Measurements from ENCODE around the gene TMEM151A. TPM values are rescaled to one million over a fixed set of nuclear protein-coding genes. Genes with fewer than 3 reads are reported as not detected.
"Not testable (repeated sequence)": the region's sequence is repeated elsewhere in the genome, so short reads cannot be mapped to it uniquely, and the experiment has no call there.

The TMEM151A gene
- total RNA-seq, 2 donors from 2014 or later = not detected

- not testable (repeated sequence) for H3K9me3 Mint-ChIP-seq; H3K36me3 Mint-ChIP-seq; ATAC-seq; DNase-seq (ENCODE audit: low spot score in 2 of 2); H3K27ac Mint-ChIP-seq
Measured at GRCh38 chr11:66310803-66311440, 19.2 kb downstream of the TMEM151A start.

DNA sequence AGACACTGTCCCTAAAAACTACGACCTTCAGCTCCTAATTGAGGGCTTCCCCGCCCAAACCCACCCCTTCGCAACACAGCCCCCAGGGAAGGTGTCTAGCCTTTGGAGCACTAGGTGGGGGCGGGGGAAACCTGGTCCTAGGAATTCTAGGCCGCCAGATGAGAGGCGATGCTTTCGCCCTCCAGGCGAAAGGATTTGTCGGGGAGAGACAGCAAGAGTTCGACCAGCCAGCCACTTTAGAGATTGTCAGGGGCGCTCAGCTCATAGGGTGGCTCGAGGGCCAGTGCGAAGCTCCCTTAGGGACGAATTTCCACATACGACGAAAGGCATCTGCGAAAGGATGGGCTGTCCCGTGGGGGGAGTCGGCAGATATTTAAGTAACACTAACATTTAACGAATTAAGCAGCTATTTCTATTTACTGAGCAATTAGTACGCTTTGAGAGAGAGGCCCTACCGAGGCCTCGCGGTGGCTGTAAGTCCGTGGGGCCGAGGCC, 19.8 kb downstream of the TMEM151A start:
- ATAC-seq (no peak), DNase-seq (ENCODE audit: low spot score in 2 of 2) (no peak)
- H3K36me3 Mint-ChIP-seq = no peaks in the 10 kb centered on the region

DNA sequence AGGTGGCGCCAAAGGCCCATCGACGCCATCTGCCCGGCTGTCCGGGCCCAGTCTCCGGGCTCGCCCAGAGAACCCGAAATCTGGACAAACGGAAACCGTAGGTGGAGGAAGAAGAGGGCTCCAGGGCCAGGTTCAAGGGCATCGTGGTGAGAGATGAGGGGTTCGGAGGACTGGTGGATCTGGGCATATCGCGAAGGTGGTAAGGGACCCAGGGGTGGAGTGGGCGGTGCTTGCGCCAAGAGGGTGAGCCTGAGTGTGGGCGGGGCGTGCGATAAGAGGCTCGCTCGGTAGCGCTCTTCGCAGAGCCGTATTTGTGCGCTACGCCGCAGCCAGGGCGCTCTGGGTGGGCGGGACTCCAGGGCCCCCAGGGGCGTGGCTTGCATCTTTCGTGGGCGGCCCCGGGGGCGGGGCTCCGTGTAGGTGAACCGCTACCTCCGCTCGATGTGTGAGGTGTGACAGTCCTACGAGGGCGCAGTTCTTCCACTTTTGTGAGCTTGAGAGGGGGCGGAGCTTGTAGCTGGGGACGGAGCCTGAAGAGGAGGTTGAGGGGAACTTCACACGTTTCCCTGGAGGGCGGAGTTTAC, 20.4 kb downstream of the TMEM151A start:
- peak overlapping the region; percentile 77 to 96 for H3K27ac Mint-ChIP-seq
- H3K36me3 Mint-ChIP-seq = no peaks in the 10 kb centered on the region
- H3K9me3 Mint-ChIP-seq = no peaks in the 10 kb centered on the region
- DNase-seq (ENCODE audit: low spot score in 2 of 2) (peak; percentile 93 to 99), ATAC-seq (peak; percentile 78 to 82)

More for the DNA sequence above, 19.8 kb downstream of the TMEM151A start:
- H3K9me3 Mint-ChIP-seq = no peaks in the 10 kb centered on the region
- H3K27ac Mint-ChIP-seq = peak overlapping the region; percentile 77 to 89

DNA sequence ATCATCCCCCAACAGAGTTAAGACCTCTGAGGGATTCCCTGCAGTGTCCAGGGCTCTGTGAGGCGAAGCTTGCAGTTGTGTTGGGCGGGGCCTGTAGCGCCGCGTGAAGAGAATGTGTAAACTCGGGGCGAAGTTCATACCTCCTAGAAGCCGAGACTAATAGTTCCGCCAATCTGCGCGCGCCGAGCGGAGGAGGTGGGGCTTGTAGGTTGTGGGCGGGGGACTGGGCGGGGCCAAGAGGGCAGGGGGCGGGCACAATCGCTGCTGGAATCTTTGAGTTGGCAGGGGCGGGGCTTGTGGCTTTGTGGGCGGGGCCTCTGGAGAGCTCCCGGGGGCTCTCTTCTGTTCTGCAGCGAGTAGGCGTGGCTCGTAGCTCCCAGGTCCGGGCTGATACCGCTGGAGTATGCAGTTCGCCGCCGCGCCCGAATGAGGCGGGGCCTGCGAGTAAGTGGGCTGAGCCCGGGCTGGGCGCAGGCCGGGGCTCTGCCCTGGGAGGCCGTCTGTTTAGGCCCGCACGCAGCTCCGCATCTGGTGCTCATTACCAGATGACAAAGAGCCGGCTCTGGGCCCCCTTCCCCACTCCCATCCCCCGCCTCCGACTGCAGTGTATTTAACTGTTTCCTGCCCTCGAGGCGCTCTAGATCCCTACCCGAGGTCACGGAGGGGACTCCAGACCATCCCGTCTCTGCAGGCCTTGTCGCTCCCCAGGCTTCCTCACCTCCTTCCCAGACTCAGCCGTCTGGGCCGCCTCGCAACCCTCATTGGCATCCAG, 21.0 kb downstream of the TMEM151A start:
- no peaks in the 10 kb centered on the region for H3K9me3 Mint-ChIP-seq
- DNase-seq (ENCODE audit: low spot score in 2 of 2) = peak; percentile 92 to 93
- no peaks in the 10 kb centered on the region for H3K36me3 Mint-ChIP-seq
- peak; percentile 75 to 76 for ATAC-seq
- H3K27ac Mint-ChIP-seq = peak overlapping the region; percentile 77 to 96

- Mint-ChIP-seq H3K36me3 (peaks cover 0 to under 1% of the 10 kb centered on the region in 2 donors), H3K27ac (peak overlapping the region in 1 of 2 donors; percentile 77), H3K9me3 (peaks cover 0 to under 1% of the 10 kb centered on the region in 2 donors)
- no peak for ATAC-seq
- no peak for DNase-seq (ENCODE audit: low spot score in 2 of 2)
Measured at GRCh38 chr11:66313321-66314185, 21.9 kb downstream of the TMEM151A start.

GRCh38 chr11:66314186-66314501, 22.4 kb downstream of the TMEM151A start:
- no peak overlapping the region for H3K27ac Mint-ChIP-seq
- H3K36me3 Mint-ChIP-seq = peaks cover 0 to 7% of the 10 kb centered on the region in 2 donors

GRCh38 chr11:66314561-66315497, 23.1 kb downstream of the TMEM151A start:
- Mint-ChIP-seq H3K27ac (peak overlapping the region in 1 of 2 donors; percentile 6), H3K9me3 (peaks cover 0 to 10% of the 10 kb centered on the region in 2 donors), H3K36me3 (peaks cover 0 to 14% of the 10 kb centered on the region in 2 donors)
- ATAC-seq = no peak
- DNase-seq (ENCODE audit: low spot score in 2 of 2) = no peak

More at GRCh38 chr11:66314186-66314501, 22.4 kb downstream of the TMEM151A start:
- ATAC-seq = no peak
- no peak for DNase-seq (ENCODE audit: low spot score in 2 of 2)
- peaks cover 0 to 6% of the 10 kb centered on the region in 2 donors for H3K9me3 Mint-ChIP-seq

- peak overlapping the region in 1 of 2 donors; percentile 6 for H3K27ac Mint-ChIP-seq
- ATAC-seq (no peak), DNase-seq (ENCODE audit: low spot score in 2 of 2) (no peak)
- H3K9me3 Mint-ChIP-seq = peaks cover 0 to 10% of the 10 kb centered on the region in 2 donors
- peaks cover 0 to 19% of the 10 kb centered on the region in 2 donors for H3K36me3 Mint-ChIP-seq
Measured at GRCh38 chr11:66315498-66315885, 23.8 kb downstream of the TMEM151A start.

- Mint-ChIP-seq H3K9me3 (peaks cover 0 to 10% of the 10 kb centered on the region in 2 donors), H3K36me3 (peaks cover 0 to 19% of the 10 kb centered on the region in 2 donors), H3K27ac (no peak overlapping the region)
- ATAC-seq (no peak), DNase-seq (ENCODE audit: low spot score in 2 of 2) (no peak)
Measured at GRCh38 chr11:66315921-66316811, 24.5 kb downstream of the TMEM151A start.

DNA sequence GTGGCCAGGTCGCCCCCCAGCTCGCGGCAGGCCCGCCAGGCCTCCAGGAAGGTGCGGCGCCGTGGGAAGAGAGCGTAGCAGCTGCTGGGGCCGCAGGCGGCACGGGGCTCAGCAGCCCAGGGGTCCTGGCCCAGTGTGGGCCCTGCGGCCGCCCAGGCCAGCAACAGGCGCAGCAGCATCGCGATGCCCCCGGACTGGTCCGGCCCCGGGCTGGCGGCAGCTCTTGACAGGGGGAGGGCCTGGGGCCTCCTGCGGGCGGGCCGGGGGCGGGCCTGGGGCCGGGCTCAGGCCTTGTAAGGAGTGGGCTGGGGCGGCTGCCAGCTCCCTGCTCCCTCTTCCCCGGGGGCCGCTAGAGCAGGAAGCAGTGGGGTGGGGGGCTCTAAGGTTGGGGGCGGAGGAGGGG, 25.2 kb downstream of the TMEM151A start, which contains the start of gene CD248:
TSS of gene CD248 (minus strand) at position 196 of the 403 bp plus-strand sequence. CDS start at position 179, 17 bp downstream.
- DNase-seq (ENCODE audit: low spot score in 2 of 2) (no peak), ATAC-seq (no peak)
- peaks cover 0 to 19% of the 10 kb centered on the region in 2 donors for H3K36me3 Mint-ChIP-seq
- H3K27ac Mint-ChIP-seq = peak within 1 kb of the TSS; percentile 29 to 44
- peaks cover 0 to 10% of the 10 kb centered on the region in 2 donors for H3K9me3 Mint-ChIP-seq

DNA sequence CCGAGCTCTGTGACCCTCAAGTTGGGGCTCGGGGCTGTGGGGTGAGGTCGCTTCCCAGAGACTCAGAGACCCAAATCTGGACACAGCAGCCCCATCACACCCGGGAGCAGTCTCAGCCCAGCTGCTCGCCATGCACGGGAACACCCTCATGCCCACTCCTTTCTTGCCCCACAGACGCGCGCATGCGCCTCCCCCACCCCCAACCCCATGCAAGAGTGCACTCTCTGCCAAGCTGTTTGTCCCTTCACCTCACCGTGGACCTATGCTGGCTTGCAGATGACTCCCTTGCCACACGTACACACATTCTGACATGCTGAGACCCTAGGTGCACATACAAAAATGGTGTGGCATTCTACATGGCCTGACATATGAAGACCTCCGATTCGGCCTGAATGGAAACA, 25.6 kb downstream of the TMEM151A start:
- no peak for DNase-seq (ENCODE audit: low spot score in 2 of 2)
- peak in 1 of 2 donors; percentile 10 for ATAC-seq
- H3K9me3 Mint-ChIP-seq = peaks cover 0 to 10% of the 10 kb centered on the region in 2 donors
- peaks cover 0 to 19% of the 10 kb centered on the region in 2 donors for H3K36me3 Mint-ChIP-seq
- peak overlapping the region; percentile 29 to 44 for H3K27ac Mint-ChIP-seq

- DNase-seq (ENCODE audit: low spot score in 2 of 2) (no peak), ATAC-seq (peak; percentile 59 to 72)
- peak overlapping the region; percentile 29 to 44 for H3K27ac Mint-ChIP-seq
- peaks cover 0 to 10% of the 10 kb centered on the region in 2 donors for H3K9me3 Mint-ChIP-seq
- H3K36me3 Mint-ChIP-seq = peaks cover 0 to 19% of the 10 kb centered on the region in 2 donors
Measured at GRCh38 chr11:66317723-66318599, 26.3 kb downstream of the TMEM151A start.

- Mint-ChIP-seq H3K27ac (no peak overlapping the region), H3K36me3 (peaks cover 0 to 19% of the 10 kb centered on the region in 2 donors), H3K9me3 (peaks cover 0 to 10% of the 10 kb centered on the region in 2 donors)
- ATAC-seq (no peak), DNase-seq (ENCODE audit: low spot score in 2 of 2) (no peak)
Measured at GRCh38 chr11:66318600-66318970, 26.9 kb downstream of the TMEM151A start.
